Peyer's patch (tissue), 4 donors: ENCODE data around the gene RAE1.

ENCODE experiments used
- POLR2A ChIP-seq, 2 donors: fragments of 450-650 bp; IDR thresholded peaks; one replicate each; pipeline ENCODE4 v1.5.1; 2017; ENCODE audit warnings: antibody characterized with exemption in 2 of 2, mild to moderate bottlenecking in 2 of 2, moderate library complexity in 2 of 2
- TF ChIP-seq, protein P1 (sequence below), 6 experiments: fragments of 450-650 bp in 4 of 6; fragments of 200-600 bp in 2 of 6; sonication (generic) in 1 of 6; IDR thresholded peaks; one replicate each; pipeline ENCODE4 v1.5.1; 2017 to 2019; ENCODE audit warnings: antibody characterized with exemption in 6 of 6, mild to moderate bottlenecking in 3 of 6, moderate library complexity in 1 of 6

DNA sequence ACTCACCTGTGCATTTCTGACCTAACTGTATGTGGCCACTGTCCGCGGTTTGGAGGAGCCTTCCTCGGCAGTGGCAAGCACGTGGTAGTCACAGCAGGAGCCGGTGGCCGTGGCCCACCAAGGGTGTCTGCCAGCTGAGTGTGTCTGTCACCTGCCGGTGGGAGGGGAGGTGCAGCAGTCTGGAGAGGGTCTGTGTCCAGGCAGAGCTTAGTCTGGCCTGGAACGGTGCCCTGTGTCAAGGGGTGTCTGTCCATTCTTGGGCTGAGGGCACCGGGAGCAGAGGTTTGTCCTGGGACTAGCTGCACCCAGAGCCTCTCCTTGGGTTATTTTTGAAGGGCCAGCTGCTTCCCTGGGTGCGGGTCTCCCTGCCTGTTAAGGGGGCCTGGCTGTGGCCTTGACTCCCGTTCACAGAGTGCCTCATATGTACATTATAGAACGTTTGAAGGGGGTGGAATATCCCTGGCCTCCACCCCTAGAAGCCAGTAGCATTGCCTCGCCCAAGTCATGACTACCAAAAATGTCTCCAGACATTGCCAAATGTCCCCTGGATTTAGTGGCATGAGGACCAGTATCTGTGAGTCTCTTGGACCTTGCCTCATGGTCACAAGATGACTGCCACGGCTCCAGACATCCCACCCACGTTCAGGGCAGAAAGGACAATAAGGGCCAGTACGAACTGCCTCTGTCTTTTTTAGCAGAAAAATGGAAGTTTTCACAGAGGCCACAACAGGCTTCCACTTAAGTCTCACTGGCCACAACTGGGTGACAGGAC, 45.3 kb downstream of the RAE1 start:
- TF ChIP-seq, protein P1, sequence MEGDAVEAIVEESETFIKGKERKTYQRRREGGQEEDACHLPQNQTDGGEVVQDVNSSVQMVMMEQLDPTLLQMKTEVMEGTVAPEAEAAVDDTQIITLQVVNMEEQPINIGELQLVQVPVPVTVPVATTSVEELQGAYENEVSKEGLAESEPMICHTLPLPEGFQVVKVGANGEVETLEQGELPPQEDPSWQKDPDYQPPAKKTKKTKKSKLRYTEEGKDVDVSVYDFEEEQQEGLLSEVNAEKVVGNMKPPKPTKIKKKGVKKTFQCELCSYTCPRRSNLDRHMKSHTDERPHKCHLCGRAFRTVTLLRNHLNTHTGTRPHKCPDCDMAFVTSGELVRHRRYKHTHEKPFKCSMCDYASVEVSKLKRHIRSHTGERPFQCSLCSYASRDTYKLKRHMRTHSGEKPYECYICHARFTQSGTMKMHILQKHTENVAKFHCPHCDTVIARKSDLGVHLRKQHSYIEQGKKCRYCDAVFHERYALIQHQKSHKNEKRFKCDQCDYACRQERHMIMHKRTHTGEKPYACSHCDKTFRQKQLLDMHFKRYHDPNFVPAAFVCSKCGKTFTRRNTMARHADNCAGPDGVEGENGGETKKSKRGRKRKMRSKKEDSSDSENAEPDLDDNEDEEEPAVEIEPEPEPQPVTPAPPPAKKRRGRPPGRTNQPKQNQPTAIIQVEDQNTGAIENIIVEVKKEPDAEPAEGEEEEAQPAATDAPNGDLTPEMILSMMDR (IDR thresholded peaks at IDR 0.05), result no peak
- TF ChIP-seq POLR2A (IDR thresholded peaks at IDR 0.05), result no peak
